Activated B cell treated with CpG ODN at 0.5 μM for 24 hours (primary cell): ENCODE results near the gene RIPOR3. TPM values are rescaled to one million over a fixed set of nuclear protein-coding genes. Genes with fewer than 3 reads are reported as not detected.

Experiments used
- ATAC-seq: fragments of 200-7000 bp; cut with Tn5 transposase; one replicate; pipeline ENCODE4 v1.10.0; 2021; ENCODE audit warnings: low read depth, mild to moderate bottlenecking, moderate library complexity
- CTCF ChIA-PET: fragments of 350-600 bp; sonication (Branson Sonifier 250); formaldehyde crosslinking; loops from one replicate; lab custom pipeline; 2021; ENCODE audit warnings: antibody characterized with exemption; lab: Charles Lee
- POLR2A ChIA-PET: fragments of 350-600 bp; sonication (Branson Sonifier 250); formaldehyde crosslinking; loops from one replicate; lab custom pipeline; 2021; ENCODE audit warnings: antibody characterized with exemption; lab: Charles Lee
- DNase-seq: peaks from one replicate; pipeline ENCODE4 v3.0.0; 2022
- H3K27ac Mint-ChIP-seq: one replicate; pipeline ENCODE4 v1.8.0; 2020; ENCODE audit warnings: mixed read lengths
- H3K27me3 Mint-ChIP-seq: one replicate; pipeline ENCODE4 v1.8.0; 2021; ENCODE audit warnings: mixed read lengths
- H3K36me3 Mint-ChIP-seq: one replicate; pipeline ENCODE4 v1.8.0; 2021; ENCODE audit warnings: low read depth, mixed read lengths
- H3K4me1 Mint-ChIP-seq: one replicate; pipeline ENCODE4 v1.8.0; 2021; ENCODE audit warnings: mixed read lengths
- H3K4me3 Mint-ChIP-seq: one replicate; pipeline ENCODE4 v1.8.0; 2020; ENCODE audit warnings: mild to moderate bottlenecking, mixed read lengths
- H3K9me3 Mint-ChIP-seq: one replicate; pipeline ENCODE4 v1.8.0; 2020; ENCODE audit warnings: mixed read lengths
- intact Hi-C: fragments of 100-400 bp; cut with micrococcal nuclease; formaldehyde crosslinking; loops from one replicate; pipeline ENCODE4 v1.15.1; 2024
- total RNA-seq: library from RNA; stranded (reverse); gene quantifications from 2 replicates; pipeline ENCODE4 v1.2.3, GENCODE V29; 2022
- TF ChIP-seq, protein P1 (sequence below): fragments of 200-600 bp; IDR thresholded peaks from one replicate; pipeline ENCODE4 v1.8.0; 2022; ENCODE audit warnings: antibody characterized with exemption, mild to moderate bottlenecking

RIPOR3 gene
- total RNA-seq, 1 donor from 2014 or later, result not detected

DNA sequence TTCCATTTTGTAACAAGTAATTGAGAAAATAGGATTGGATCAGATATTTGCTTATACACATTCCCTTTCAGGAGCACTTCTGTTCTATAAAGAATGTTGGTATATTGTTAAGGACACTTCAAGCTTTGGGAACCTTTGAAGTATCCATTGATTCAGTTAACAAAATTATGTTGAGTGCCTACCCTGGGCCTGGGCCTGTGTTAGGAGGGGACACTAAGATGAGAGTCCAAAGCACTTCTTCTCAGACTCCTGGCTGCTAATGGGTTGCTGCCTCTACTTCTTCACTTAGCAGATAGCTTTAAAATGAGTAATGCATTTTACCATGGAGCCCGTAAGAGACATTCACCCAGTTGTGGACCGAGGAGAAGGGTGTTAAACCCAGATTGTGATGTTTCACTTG lies 140.8 kb downstream of the RIPOR3 start:
- DNase-seq (no peak), ATAC-seq (no peak)
- Mint-ChIP-seq H3K27me3 (no peaks in the 10 kb centered on the region), H3K36me3 (peaks cover 51% of the 10 kb centered on the region), H3K27ac (no peak overlapping the region), H3K9me3 (no peaks in the 10 kb centered on the region), H3K4me3 (no peak overlapping the region), H3K4me1 (peaks cover 41% of the 10 kb centered on the region)
- TF ChIP-seq, protein P1, sequence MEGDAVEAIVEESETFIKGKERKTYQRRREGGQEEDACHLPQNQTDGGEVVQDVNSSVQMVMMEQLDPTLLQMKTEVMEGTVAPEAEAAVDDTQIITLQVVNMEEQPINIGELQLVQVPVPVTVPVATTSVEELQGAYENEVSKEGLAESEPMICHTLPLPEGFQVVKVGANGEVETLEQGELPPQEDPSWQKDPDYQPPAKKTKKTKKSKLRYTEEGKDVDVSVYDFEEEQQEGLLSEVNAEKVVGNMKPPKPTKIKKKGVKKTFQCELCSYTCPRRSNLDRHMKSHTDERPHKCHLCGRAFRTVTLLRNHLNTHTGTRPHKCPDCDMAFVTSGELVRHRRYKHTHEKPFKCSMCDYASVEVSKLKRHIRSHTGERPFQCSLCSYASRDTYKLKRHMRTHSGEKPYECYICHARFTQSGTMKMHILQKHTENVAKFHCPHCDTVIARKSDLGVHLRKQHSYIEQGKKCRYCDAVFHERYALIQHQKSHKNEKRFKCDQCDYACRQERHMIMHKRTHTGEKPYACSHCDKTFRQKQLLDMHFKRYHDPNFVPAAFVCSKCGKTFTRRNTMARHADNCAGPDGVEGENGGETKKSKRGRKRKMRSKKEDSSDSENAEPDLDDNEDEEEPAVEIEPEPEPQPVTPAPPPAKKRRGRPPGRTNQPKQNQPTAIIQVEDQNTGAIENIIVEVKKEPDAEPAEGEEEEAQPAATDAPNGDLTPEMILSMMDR, result no peak
- ChIA-PET POLR2A (interaction anchor here (0.6 to 61.9 kb wide), 6 partner anchors 9 to 360 kb away, joined by 3 to 1679 read pairs (median 14); partner anchors contain the start of genes CEBPB and PTPN1), CTCF (interaction anchor here (0.9 to 1.4 kb wide), 6 partner anchors 9 to 72 kb away, joined by 3 to 5 read pairs (median 4); no protein-coding TSS in a partner anchor)
- intact Hi-C loops, result no loop called here

DNA sequence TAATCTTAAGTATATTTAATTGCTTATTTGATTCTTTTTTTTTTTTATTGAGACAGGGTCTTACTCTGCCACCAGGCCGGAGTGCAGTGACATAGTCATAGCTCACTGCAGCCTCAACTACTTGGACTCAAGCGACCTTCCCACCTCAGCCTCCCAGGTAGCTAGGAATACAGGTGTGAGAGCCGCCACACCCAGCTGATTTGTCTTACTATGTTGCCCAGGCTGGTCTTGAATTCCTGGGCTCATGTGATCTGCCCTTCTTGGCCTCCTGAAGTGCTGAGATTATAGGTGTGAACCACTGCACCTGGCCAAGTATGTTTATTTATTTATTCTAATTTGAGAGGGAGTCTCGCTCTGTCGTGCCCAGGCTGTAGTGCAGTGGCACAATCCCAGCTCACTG lies 142.9 kb downstream of the RIPOR3 start:
- Mint-ChIP-seq H3K9me3 (no peaks in the 10 kb centered on the region), H3K4me3 (peak overlapping the region; percentile 50), H3K27ac (peak overlapping the region; percentile 85), H3K27me3 (no peaks in the 10 kb centered on the region), H3K36me3 (peaks cover 59% of the 10 kb centered on the region), H3K4me1 (peaks cover 59% of the 10 kb centered on the region)
- intact Hi-C loops, result no loop called here
- ChIA-PET POLR2A (interaction anchor here (0.9 to 61.9 kb wide), 4 partner anchors 14 to 34 kb away, joined by 3 to 1679 read pairs (median 21); partner anchors contain the start of gene PTPN1), CTCF (interaction anchor here (0.8 to 1.6 kb wide), 4 partner anchors 22 to 43 kb away, joined by 3 to 8 read pairs (median 6); no protein-coding TSS in a partner anchor)
- ATAC-seq, result no peak
- DNase-seq, result no peak
- TF ChIP-seq, protein P1, result no peak

DNA sequence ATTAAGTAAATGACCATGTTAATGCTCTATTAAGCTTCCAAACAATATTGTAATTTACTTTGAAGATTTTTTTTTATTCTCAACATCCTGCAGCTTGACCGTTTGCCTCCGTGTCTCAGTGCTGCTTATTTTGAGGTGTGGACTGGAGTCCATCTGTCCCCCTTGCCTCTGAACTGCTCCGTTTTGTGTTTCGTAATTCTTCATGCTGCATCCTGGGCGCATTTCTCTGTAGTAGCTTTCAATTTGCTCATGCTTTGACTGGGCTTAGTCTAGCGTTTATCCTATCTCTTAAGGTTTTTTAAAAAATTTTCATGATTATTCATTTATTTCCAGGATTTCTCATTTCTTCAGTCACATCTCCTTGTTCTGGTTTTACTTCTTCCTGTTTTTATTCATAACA lies 143.4 kb downstream of the RIPOR3 start:
- TF ChIP-seq, protein P1, result no peak
- Mint-ChIP-seq H3K4me3 (peak overlapping the region; percentile 50), H3K27ac (peak overlapping the region; percentile 85), H3K9me3 (no peaks in the 10 kb centered on the region), H3K4me1 (peaks cover 63% of the 10 kb centered on the region), H3K27me3 (no peaks in the 10 kb centered on the region), H3K36me3 (peaks cover 61% of the 10 kb centered on the region)
- POLR2A ChIA-PET, result interaction anchor here (0.8 to 61.9 kb wide), 6 partner anchors 9 to 34 kb away, joined by 3 to 1679 read pairs (median 14); partner anchors contain the start of gene PTPN1
- DNase-seq (no peak), ATAC-seq (no peak)
- CTCF ChIA-PET, result interaction anchor here (0.8 to 1.6 kb wide), 3 partner anchors 22 to 42 kb away, joined by 3 to 8 read pairs (median 3); no protein-coding TSS in a partner anchor
- intact Hi-C loops, result loop anchor here (2.0 kb wide), 1 partner anchor 13 kb away; no protein-coding TSS in a partner anchor

DNA sequence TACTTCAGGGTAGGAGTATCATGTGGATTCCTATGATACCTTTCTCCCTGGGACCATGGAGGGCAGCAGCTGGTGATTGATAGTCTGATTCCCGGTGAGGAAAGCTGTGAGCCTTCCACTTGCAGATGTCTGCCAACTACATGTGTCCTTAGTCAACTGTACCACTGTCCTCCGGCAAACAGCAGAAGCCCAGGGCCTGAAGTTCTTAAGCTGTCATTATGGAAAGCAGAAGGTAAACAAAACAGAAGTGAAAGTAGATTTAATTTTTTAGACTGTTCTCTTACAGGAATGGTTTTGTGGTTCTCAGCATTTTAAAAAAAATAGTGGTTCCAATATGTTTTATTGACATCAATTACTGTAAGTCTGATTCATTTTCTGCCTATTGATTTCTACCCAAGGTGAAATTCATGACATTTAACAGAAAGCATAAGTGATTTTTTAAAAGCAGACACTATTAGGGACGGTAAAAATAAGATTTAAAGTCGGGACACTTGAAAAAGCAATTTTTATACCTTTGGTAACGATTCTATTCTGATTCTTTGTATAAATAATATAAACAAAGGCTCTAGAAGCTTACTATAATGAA lies 144.5 kb downstream of the RIPOR3 start:
- POLR2A ChIA-PET, result interaction anchor here (0.6 to 61.9 kb wide), 10 partner anchors 9 to 440 kb away, joined by 3 to 1679 read pairs (median 8); partner anchors contain the start of gene PTPN1
- ATAC-seq, result peak; percentile 78

More for the DNA sequence above, 144.5 kb downstream of the RIPOR3 start:
- TF ChIP-seq, protein P1, result no peak
- no peaks in the 10 kb centered on the region for H3K9me3 Mint-ChIP-seq
- intact Hi-C loops, result loop anchor here (1.0 to 2.0 kb wide), 4 partner anchors 14 to 69 kb away; partner anchors contain the start of gene PTPN1
- H3K4me1 Mint-ChIP-seq, result peaks cover 75% of the 10 kb centered on the region
- CTCF ChIA-PET, result interaction anchor here (1.1 to 1.4 kb wide), 6 partner anchors 8 to 42 kb away, joined by 3 to 7 read pairs (median 3); no protein-coding TSS in a partner anchor
- H3K36me3 Mint-ChIP-seq, result peaks cover 66% of the 10 kb centered on the region
- H3K4me3 Mint-ChIP-seq, result peak overlapping the region; percentile 79
- DNase-seq, result no peak
- H3K27me3 Mint-ChIP-seq, result no peaks in the 10 kb centered on the region
- peak overlapping the region; percentile 85 for H3K27ac Mint-ChIP-seq
